IMR-90 (cell line): ENCODE results near the gene SRBD1. TPM values are rescaled to one million over a fixed set of nuclear protein-coding genes. Genes with fewer than 3 reads are reported as not detected.

Experiments used
- ATAC-seq: fragments of 200-7000 bp; cut with Tn5 transposase; 2 replicates; pipeline ENCODE4 v1.9.1; 2020; ENCODE audit warnings: low read depth, mild to moderate bottlenecking, moderate library complexity
- BruUV-seq: library from RNA; stranded (reverse); fragments of 400-500 nt; replicated peaks from 2 replicates; lab custom pipeline; 2021; lab: Mats Ljungman, UMichigan
- CTCF ChIA-PET: fragments of 300-600 bp; formaldehyde crosslinking; extraction: SDS; loops from one replicate; lab custom pipeline; 2021; ENCODE audit warnings: antibody characterized with exemption; lab: Yijun Ruan, JAX
- POLR2A ChIA-PET: fragments of 300-600 bp; sonication (Branson Sonifier 250); formaldehyde crosslinking; loops from one replicate; lab custom pipeline; 2022; ENCODE audit warnings: antibody characterized with exemption; ENCODE audit not compliant: unreplicated experiment; lab: Charles Lee
- DNase-seq: peaks from one replicate; pipeline ENCODE4 v3.0.0; 2013
- H2AFZ ChIP-seq: replicated peaks from 2 replicates; pipeline ENCODE3; 2013; ENCODE audit warnings: low read length, mild to moderate bottlenecking; ENCODE audit not compliant: poor library complexity
- H2AK5ac ChIP-seq: 2 replicates; pipeline ENCODE4 v1.6.1; 2013; ENCODE audit warnings: low read depth, low read length, inconsistent platforms
- H2AK9ac ChIP-seq: replicated peaks from 2 replicates; pipeline ENCODE3; 2013; ENCODE audit warnings: mild to moderate bottlenecking, low read depth, low read length, moderate library complexity; ENCODE audit not compliant: poor library complexity
- H2BK120ac ChIP-seq: 2 replicates; pipeline ENCODE4 v1.6.1; 2013; ENCODE audit warnings: low read depth, low read length, inconsistent platforms
- H2BK15ac ChIP-seq: 3 replicates; pipeline ENCODE4 v1.6.1; 2013; ENCODE audit warnings: low read depth, low read length, inconsistent platforms
- H2BK20ac ChIP-seq: 2 replicates; pipeline ENCODE4 v1.6.1; 2013; ENCODE audit warnings: low read depth, mild to moderate bottlenecking, inconsistent platforms, low read length, moderate library complexity
- H2BK5ac ChIP-seq: 2 replicates; pipeline ENCODE4 v1.6.1; 2013; ENCODE audit warnings: mild to moderate bottlenecking, low read depth, low read length, inconsistent platforms; ENCODE audit not compliant: poor library complexity, severe bottlenecking
- H3K14ac ChIP-seq: replicated peaks from 2 replicates; pipeline ENCODE4 v1.6.1; 2013; ENCODE audit warnings: low read depth, low read length, inconsistent platforms
- H3K18ac ChIP-seq: 2 replicates; pipeline ENCODE4 v1.6.1; 2013; ENCODE audit warnings: low read depth, low read length, control low read depth
- H3K23ac ChIP-seq: 2 replicates; pipeline ENCODE4 v1.6.1; 2013; ENCODE audit warnings: low read depth, low read length, inconsistent platforms
- H3K27ac ChIP-seq: 2 replicates; pipeline ENCODE4 v1.5.1; 2013; ENCODE audit warnings: mild to moderate bottlenecking, control low read depth, low read length; ENCODE audit not compliant: insufficient read depth
- H3K27me3 ChIP-seq: 2 replicates; pipeline ENCODE4 v1.6.1; 2013; ENCODE audit warnings: low read length; ENCODE audit not compliant: control insufficient read depth, insufficient read depth
- H3K36me3 ChIP-seq: 2 replicates; pipeline ENCODE4 v1.6.1; 2013; ENCODE audit warnings: low read length, mixed read lengths; ENCODE audit not compliant: control insufficient read depth, insufficient read depth
- H3K4ac ChIP-seq: 2 replicates; pipeline ENCODE4 v1.6.1; 2013; ENCODE audit warnings: low read depth, low read length, inconsistent platforms
- H3K4me1 ChIP-seq: 2 replicates; pipeline ENCODE4 v1.6.1; 2013; ENCODE audit warnings: low read length, mixed read lengths; ENCODE audit not compliant: control insufficient read depth, insufficient read depth
- H3K4me2 ChIP-seq: 2 replicates; pipeline ENCODE4 v1.6.1; 2013; ENCODE audit warnings: low read depth, mild to moderate bottlenecking, control low read depth, low read length, moderate library complexity
- H3K4me3 ChIP-seq: 2 replicates; pipeline ENCODE4 v1.5.1; 2013; ENCODE audit warnings: low read depth, mild to moderate bottlenecking, control low read depth, low read length, moderate library complexity; ENCODE audit not compliant: insufficient read depth
- H3K56ac ChIP-seq: 2 replicates; pipeline ENCODE4 v1.6.1; 2013; ENCODE audit warnings: low read length, inconsistent platforms; ENCODE audit not compliant: insufficient read depth; ENCODE audit errors: extremely low read depth
- H3K79me1 ChIP-seq, 2 experiments: 2 replicates each; pipeline ENCODE4 v1.6.1; 2013; ENCODE audit warnings: low read length in 2 of 2, inconsistent platforms in 1 of 2, low read depth in 1 of 2
- H3K9ac ChIP-seq: 2 replicates; pipeline ENCODE4 v1.6.1; 2013; ENCODE audit warnings: low read depth, low read length, control low read depth
- H3K9me1 ChIP-seq: 2 replicates; pipeline ENCODE4 v1.6.1; 2013; ENCODE audit warnings: low read length, inconsistent platforms; ENCODE audit not compliant: insufficient read depth
- H3K9me3 ChIP-seq: 2 replicates; pipeline ENCODE4 v1.6.1; 2013; ENCODE audit warnings: low read length; ENCODE audit not compliant: control insufficient read depth, insufficient read depth
- H4K20me1 ChIP-seq: 2 replicates; pipeline ENCODE4 v1.6.1; 2013; ENCODE audit warnings: low read length, inconsistent platforms; ENCODE audit not compliant: insufficient read depth
- H4K5ac ChIP-seq: 2 replicates; pipeline ENCODE4 v1.6.1; 2013; ENCODE audit warnings: mild to moderate bottlenecking, low read depth, low read length, control low read depth
- H4K8ac ChIP-seq, 2 experiments: 2 replicates each; pipeline ENCODE4 v1.6.1; 2013; ENCODE audit warnings: low read depth in 2 of 2, low read length in 2 of 2, control low read depth in 1 of 2, inconsistent platforms in 1 of 2
- H4K91ac ChIP-seq: 2 replicates; pipeline ENCODE4 v1.6.1; 2013; ENCODE audit warnings: low read depth, low read length, inconsistent platforms; ENCODE audit not compliant: insufficient read depth
- BHLHE40 ChIP-seq: fragments of 150-350 bp; IDR thresholded peaks from 2 replicates; pipeline ENCODE4 v1.6.1; 2016; ENCODE audit warnings: mild to moderate bottlenecking, low read depth, low read length
- CHD1 ChIP-seq: IDR thresholded peaks from 2 replicates; pipeline ENCODE4 v1.6.1; 2012; ENCODE audit warnings: low read depth, low read length, improper control_type of control experiment
- FOS ChIP-seq: fragments of 150-350 bp; IDR thresholded peaks from 2 replicates; pipeline ENCODE4 v1.6.1; 2016; ENCODE audit warnings: low read depth, low read length
- MXI1 ChIP-seq: IDR thresholded peaks from 2 replicates; pipeline ENCODE4 v1.6.1; 2012; ENCODE audit warnings: low read depth, mild to moderate bottlenecking, low read length, moderate library complexity, borderline replicate concordance
- NFE2L2 ChIP-seq: fragments of 150-350 bp; IDR thresholded peaks from 2 replicates; pipeline ENCODE4 v1.6.1; 2016; ENCODE audit warnings: low read depth, mild to moderate bottlenecking, low read length
- RAD21 ChIP-seq: IDR thresholded peaks from 2 replicates; pipeline ENCODE4 v1.6.1; 2012; ENCODE audit warnings: low read length, improper control_type of control experiment
- RCOR1 ChIP-seq: IDR thresholded peaks from 2 replicates; pipeline ENCODE4 v1.6.1; 2012; ENCODE audit warnings: mild to moderate bottlenecking, low read length, improper control_type of control experiment; ENCODE audit not compliant: insufficient replicate concordance
- SMC3 ChIP-seq: fragments of 150-350 bp; IDR thresholded peaks from 2 replicates; pipeline ENCODE4 v1.6.1; 2016; ENCODE audit warnings: low read depth, mild to moderate bottlenecking, antibody characterized with exemption, low read length, moderate library complexity
- USF2 ChIP-seq: fragments of 150-350 bp; IDR thresholded peaks from 2 replicates; pipeline ENCODE4 v1.6.1; 2017; ENCODE audit warnings: mild to moderate bottlenecking, antibody characterized with exemption, low read length, low read depth
- WGBS, 2 experiments: methylation state at CpG; one replicate each; pipeline versions ENCODE4 v1.1.5 to v1.1.7; 2013; ENCODE audit warnings: missing lambda C conversion rate in 2 of 2; ENCODE audit not compliant: insufficient read length in 1 of 2; ENCODE audit errors: extremely low coverage in 2 of 2; 5-methylcytosine and 5-hydroxymethylcytosine counted together
- dilution Hi-C: fragments of 300-500 bp; cut with HindIII; formaldehyde crosslinking; loops from one replicate; pipeline ENCODE4 v1.14.3; 2018; ENCODE audit warnings: low sequenced_read_pairs; ENCODE audit not compliant: unreplicated experiment
- in situ Hi-C: fragments of 300-500 bp; cut with MboI; formaldehyde crosslinking; loops from 3 replicates; pipeline ENCODE4 v1.14.3; 2019; ENCODE audit warnings: low sequenced_read_pairs, inconsistent platforms, mixed read lengths
- intact Hi-C: fragments of 100-400 bp; cut with micrococcal nuclease; formaldehyde crosslinking; loops from 2 replicates; pipeline ENCODE4 v1.10.0; 2022
- polyA plus RNA-seq, 3 experiments: library from polyadenylated mRNA; depleted of rRNA; stranded (reverse); fragments of >200 nt; gene quantifications; 2 replicates each; pipeline ENCODE4 v1.2.3, GENCODE V29; 2012; ENCODE audit warnings: low replicate concordance in 1 of 3
- total RNA-seq: library from RNA; depleted of rRNA; stranded (reverse); fragments of >200 nt; gene quantifications from 2 replicates; pipeline ENCODE4 v1.2.3, GENCODE V29; 2012

SRBD1 gene
- total and polyA plus RNA-seq, 2 of the 4 experiments (the other 2 are of a cell fraction) = 3.5 to 14.7 TPM

- ChIA-PET CTCF (no interaction called here), POLR2A (no interaction called here)
- Histone ChIP-seq H3K4me1 (peaks cover 3% of the 10 kb centered on the region), H3K9me3 (no peaks in the 10 kb centered on the region), H2BK5ac (no peak overlapping the region), H2AK5ac (no peak overlapping the region), H3K9me1 (no peaks in the 10 kb centered on the region), H4K20me1 (no peaks in the 10 kb centered on the region), H3K79me1 (no peaks in the 10 kb centered on the region), H3K27ac (no peak overlapping the region), H3K56ac (no peak overlapping the region), H3K14ac (no peak overlapping the region), H4K5ac (no peak overlapping the region), H3K9ac (no peak overlapping the region), H3K23ac (no peak overlapping the region), H3K4me3 (no peak overlapping the region), H4K91ac (no peak overlapping the region), H3K18ac (no peak overlapping the region), H2AFZ (no peak overlapping the region), H2AK9ac (no peak overlapping the region), H3K4me2 (no peak overlapping the region), H2BK20ac (no peak overlapping the region), H3K4ac (no peak overlapping the region), H4K8ac (no peak overlapping the region), H3K36me3 (no peaks in the 10 kb centered on the region), H2BK120ac (no peak overlapping the region), H3K27me3 (no peaks in the 10 kb centered on the region), H2BK15ac (no peak overlapping the region)
- in situ Hi-C loops = no loop called here
- no TSS peak for BruUV-seq
- dilution Hi-C loops = no loop called here
- WGBS, 2 experiments = no CpG with 5 or more reads among the region's 2 CpGs
- no peak for TF ChIP-seq CHD1
- no peak for TF ChIP-seq RCOR1
- TF ChIP-seq MXI1 = no peak
- TF ChIP-seq FOS = no peak
- no peak for TF ChIP-seq RAD21
- no peak for TF ChIP-seq SMC3
- TF ChIP-seq USF2 = peak; percentile 38; the same call in 1 of the 2 replicates
- no peak for TF ChIP-seq BHLHE40
- no peak for TF ChIP-seq NFE2L2
- peak; percentile 34 for DNase-seq
- no peak for ATAC-seq
- intact Hi-C loops = no loop called here
Measured at GRCh38 chr2:45406621-45407020, 204.4 kb downstream of the SRBD1 start.
